ENCODE data around the gene SUPT3H. TPM values are rescaled to one million over a fixed set of nuclear protein-coding genes. Genes with fewer than 3 reads are reported as not detected.

Gene SUPT3H
- total RNA-seq, 1 donor from 2014 or later: 2.6 TPM

- H3K4me3 ChIP-seq: no peak overlapping the region
- peaks cover 35% of the 10 kb centered on the region for H3K27me3 ChIP-seq (ENCODE audit: low read depth)
- TF ChIP-seq CTCF (IDR thresholded peaks at IDR 0.05; ENCODE audit: borderline replicate concordance): no peak
- H3K27ac ChIP-seq (replicated peaks): no peak overlapping the region
- H3K4me1 ChIP-seq: no peaks in the 10 kb centered on the region
- H3K36me3 ChIP-seq: no peaks in the 10 kb centered on the region
- intact Hi-C loops (cut with micrococcal nuclease): no loop called here
- DNase-seq: no peak
- peaks cover 7% of the 10 kb centered on the region for H3K9me3 ChIP-seq (replicated peaks)
Measured at GRCh38 chr6:44779130-44779826, 598.5 kb downstream of the SUPT3H start.

Small RNAs within 50 kb of the gene (microRNA-seq; reads per million reads assigned to microRNA genes)
- not detected for gene MIR586

Other genes with a start within 250 kb of the SUPT3H start
- gene RUNX2, start 49.6 kb downstream of the SUPT3H start, total RNA-seq: 0.38 TPM